Sigmoid colon (tissue), 7 donors: ENCODE results near the gene SGCD. TPM values are rescaled to one million over a fixed set of nuclear protein-coding genes. Genes with fewer than 3 reads are reported as not detected.

Source experiments
- DNase-seq: peaks from one replicate; pipeline ENCODE4 v3.0.0-alpha.2; 2019
- H3K27ac ChIP-seq, 4 donors: fragments of 200-600 bp; sonication (generic); one replicate each; pipeline ENCODE4 v1.5.1; 2016 to 2019; ENCODE audit warnings: mild to moderate bottlenecking in 1 of 4
- H3K27me3 ChIP-seq, 3 donors: fragments of 200-600 bp; sonication (generic); one replicate each; pipeline ENCODE4 v1.5.1; 2019; ENCODE audit warnings: mild to moderate bottlenecking in 1 of 3
- H3K36me3 ChIP-seq, 4 donors: fragments of 200-600 bp; sonication (generic); one replicate each; pipeline ENCODE4 v1.5.1; 2016 to 2019
- H3K4me1 ChIP-seq, 4 donors: fragments of 200-600 bp; sonication (generic); one replicate each; pipeline ENCODE4 v1.5.1; 2017 to 2019
- H3K4me3 ChIP-seq, 4 donors: fragments of 200-600 bp; sonication (generic); one replicate each; pipeline ENCODE4 v1.5.1; 2017 to 2019; ENCODE audit warnings: mild to moderate bottlenecking in 2 of 4, moderate library complexity in 1 of 4
- H3K9me3 ChIP-seq, 4 donors: fragments of 200-600 bp in 3 of 4; sonication (generic) in 3 of 4; one replicate each; pipeline versions ENCODE4 v1.5.1 to v1.6.1; 2013 to 2019
- EP300 ChIP-seq, 4 donors: sonication (generic); formaldehyde crosslinking; IDR thresholded peaks; one replicate each; pipeline ENCODE4 v1.6.1; 2017; ENCODE audit warnings: antibody characterized with exemption in 4 of 4
- POLR2A ChIP-seq, 2 donors: fragments of 450-650 bp; IDR thresholded peaks; one replicate each; pipeline ENCODE4 v1.6.1; 2016; ENCODE audit warnings: antibody characterized with exemption in 2 of 2, mild to moderate bottlenecking in 2 of 2, moderate library complexity in 2 of 2
- POLR2AphosphoS5 ChIP-seq, 4 donors: sonication (generic); formaldehyde crosslinking; IDR thresholded peaks; one replicate each; pipeline ENCODE4 v1.6.1; 2017; ENCODE audit warnings: antibody characterized with exemption in 4 of 4
- WGBS, 2 donors: extraction: QIAGEN DNeasy Blood & Tissue Kit; methylation state at CpG; one replicate each; pipeline ENCODE4 v1.1.7; 2013; 5-methylcytosine and 5-hydroxymethylcytosine counted together
- intact Hi-C: fragments of 100-400 bp; cut with DNase I; formaldehyde crosslinking; loops from one replicate; pipeline ENCODE4 v1.15.1; 2023
- polyA plus RNA-seq, 3 donors: library from polyadenylated mRNA; stranded (reverse); fragments of 200-250 nt; gene quantifications; one replicate each; pipeline ENCODE4 v1.2.3, GENCODE V29; 2013
- total RNA-seq, 4 donors: library from RNA; depleted of rRNA; stranded (reverse); fragments of >200 nt; gene quantifications; one replicate each; pipeline ENCODE4 v1.1.0, GENCODE V29; 2016
- TF ChIP-seq, protein P1 (sequence below), 4 experiments: fragments of 450-650 bp in 3 of 4; fragments of 200-600 bp in 1 of 4; IDR thresholded peaks; one replicate each; pipeline ENCODE4 v1.5.1; 2016 to 2019; ENCODE audit warnings: antibody characterized with exemption in 4 of 4, mild to moderate bottlenecking in 3 of 4, moderate library complexity in 2 of 4
- donor health status: healthy with polysubstance abuse.
- donor health status: Bipolar disorder and iron deficiency.
- donor health status: healthy.

SGCD gene
- total and polyA plus RNA-seq, 7 donors = under 0.01 to 34.3 (median 8.2) TPM

DNA sequence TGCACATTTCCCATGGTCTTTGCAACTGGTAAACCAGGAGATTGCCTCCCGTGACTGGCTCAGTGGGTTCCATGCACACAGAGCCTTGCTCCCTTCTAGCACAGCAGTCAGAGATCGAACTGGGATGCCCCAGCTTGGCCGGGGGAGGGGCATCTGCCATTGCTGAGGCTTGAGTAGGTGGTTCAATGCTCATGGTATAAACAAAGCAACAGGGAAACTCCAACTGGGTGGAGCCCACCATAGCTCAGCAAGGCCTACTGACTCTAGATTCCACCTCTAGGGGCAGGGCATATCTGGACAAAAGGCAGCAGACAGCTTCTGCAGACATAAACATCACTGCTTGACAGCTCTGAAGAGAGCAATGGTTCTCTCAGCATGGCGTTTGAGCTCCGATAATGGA, 456.1 kb downstream of the SGCD start:
- Histone ChIP-seq H3K36me3 (no peaks in the 10 kb centered on the region), H3K4me1 (no peaks in the 10 kb centered on the region), H3K4me3 (no peak overlapping the region), H3K27ac (no peak overlapping the region), H3K9me3 (no peaks in the 10 kb centered on the region), H3K27me3 (no peaks in the 10 kb centered on the region)
- no peak for TF ChIP-seq EP300 (IDR thresholded peaks at IDR 0.05)
- no peak for TF ChIP-seq POLR2A (IDR thresholded peaks at IDR 0.05)
- TF ChIP-seq, protein P1, sequence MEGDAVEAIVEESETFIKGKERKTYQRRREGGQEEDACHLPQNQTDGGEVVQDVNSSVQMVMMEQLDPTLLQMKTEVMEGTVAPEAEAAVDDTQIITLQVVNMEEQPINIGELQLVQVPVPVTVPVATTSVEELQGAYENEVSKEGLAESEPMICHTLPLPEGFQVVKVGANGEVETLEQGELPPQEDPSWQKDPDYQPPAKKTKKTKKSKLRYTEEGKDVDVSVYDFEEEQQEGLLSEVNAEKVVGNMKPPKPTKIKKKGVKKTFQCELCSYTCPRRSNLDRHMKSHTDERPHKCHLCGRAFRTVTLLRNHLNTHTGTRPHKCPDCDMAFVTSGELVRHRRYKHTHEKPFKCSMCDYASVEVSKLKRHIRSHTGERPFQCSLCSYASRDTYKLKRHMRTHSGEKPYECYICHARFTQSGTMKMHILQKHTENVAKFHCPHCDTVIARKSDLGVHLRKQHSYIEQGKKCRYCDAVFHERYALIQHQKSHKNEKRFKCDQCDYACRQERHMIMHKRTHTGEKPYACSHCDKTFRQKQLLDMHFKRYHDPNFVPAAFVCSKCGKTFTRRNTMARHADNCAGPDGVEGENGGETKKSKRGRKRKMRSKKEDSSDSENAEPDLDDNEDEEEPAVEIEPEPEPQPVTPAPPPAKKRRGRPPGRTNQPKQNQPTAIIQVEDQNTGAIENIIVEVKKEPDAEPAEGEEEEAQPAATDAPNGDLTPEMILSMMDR (IDR thresholded peaks at IDR 0.05) = no peak
- no peak for TF ChIP-seq POLR2AphosphoS5 (IDR thresholded peaks at IDR 0.05)
- DNase-seq = no peak
- intact Hi-C loops = no loop called here
- WGBS, 2 donors = 92 to 95% methylated on average over 5 of the region's 5 CpGs

DNA sequence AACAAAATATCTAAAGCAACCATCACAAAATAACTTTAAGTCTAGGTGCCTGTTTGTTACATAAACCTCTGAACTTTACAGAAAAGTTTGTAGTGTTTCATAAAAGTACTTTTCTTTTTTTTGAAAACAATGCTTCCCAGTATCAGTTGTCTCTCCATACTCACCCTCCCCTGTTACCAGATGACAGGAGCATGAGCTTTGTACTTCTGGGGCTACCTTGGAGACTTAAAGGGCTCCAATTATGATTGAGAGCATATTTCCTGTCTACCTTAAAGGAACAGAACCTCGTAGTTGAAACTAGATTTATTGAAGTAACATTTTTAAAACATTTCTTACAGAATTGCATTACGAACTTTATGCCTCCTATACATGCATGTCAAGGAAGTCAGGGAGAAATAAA, 467.7 kb downstream of the SGCD start:
- no peaks in the 10 kb centered on the region for H3K36me3 ChIP-seq
- TF ChIP-seq POLR2A (IDR thresholded peaks at IDR 0.05) (no peak), EP300 (IDR thresholded peaks at IDR 0.05) (no peak), POLR2AphosphoS5 (IDR thresholded peaks at IDR 0.05) (no peak)
- TF ChIP-seq, protein P1 (IDR thresholded peaks at IDR 0.05) = no peak
- intact Hi-C loops = no loop called here
- no peak overlapping the region for H3K4me3 ChIP-seq
- no peaks in the 10 kb centered on the region for H3K9me3 ChIP-seq
- H3K27ac ChIP-seq = no peak overlapping the region
- no peaks in the 10 kb centered on the region for H3K27me3 ChIP-seq
- WGBS, 2 donors = 26 to 52% methylated on average over 2 of the region's 2 CpGs
- no peaks in the 10 kb centered on the region for H3K4me1 ChIP-seq
- DNase-seq = no peak

DNA sequence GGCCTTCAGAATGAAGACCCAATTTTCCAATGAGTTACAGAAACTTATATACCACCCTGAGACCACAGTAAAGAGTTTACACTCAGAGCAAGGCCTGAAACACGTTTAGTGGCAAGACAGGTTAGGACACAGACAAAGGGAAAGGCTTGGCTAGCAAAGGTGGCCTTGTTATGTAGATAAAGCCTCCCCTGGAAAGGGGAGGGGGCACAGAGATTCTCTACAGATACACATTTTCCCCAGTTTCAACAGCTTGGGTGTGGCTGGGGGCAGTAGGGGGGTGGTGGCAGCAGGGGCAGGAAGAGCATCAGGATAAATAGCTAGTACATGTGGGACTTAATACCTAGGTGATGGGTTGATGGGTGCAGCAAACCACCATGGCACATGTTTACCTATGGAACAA, 471.2 kb downstream of the SGCD start:
- Histone ChIP-seq H3K36me3 (no peaks in the 10 kb centered on the region), H3K27me3 (no peaks in the 10 kb centered on the region), H3K4me1 (no peaks in the 10 kb centered on the region), H3K4me3 (no peak overlapping the region), H3K9me3 (no peaks in the 10 kb centered on the region), H3K27ac (no peak overlapping the region)
- intact Hi-C loops = no loop called here
- no peak for DNase-seq
- 62 to 67% methylated on average over 1 of the region's 1 CpG for WGBS, 2 donors
- TF ChIP-seq EP300 (IDR thresholded peaks at IDR 0.05) = no peak
- TF ChIP-seq, protein P1 (IDR thresholded peaks at IDR 0.05) = no peak
- no peak for TF ChIP-seq POLR2AphosphoS5 (IDR thresholded peaks at IDR 0.05)
- TF ChIP-seq POLR2A (IDR thresholded peaks at IDR 0.05) = no peak

DNA sequence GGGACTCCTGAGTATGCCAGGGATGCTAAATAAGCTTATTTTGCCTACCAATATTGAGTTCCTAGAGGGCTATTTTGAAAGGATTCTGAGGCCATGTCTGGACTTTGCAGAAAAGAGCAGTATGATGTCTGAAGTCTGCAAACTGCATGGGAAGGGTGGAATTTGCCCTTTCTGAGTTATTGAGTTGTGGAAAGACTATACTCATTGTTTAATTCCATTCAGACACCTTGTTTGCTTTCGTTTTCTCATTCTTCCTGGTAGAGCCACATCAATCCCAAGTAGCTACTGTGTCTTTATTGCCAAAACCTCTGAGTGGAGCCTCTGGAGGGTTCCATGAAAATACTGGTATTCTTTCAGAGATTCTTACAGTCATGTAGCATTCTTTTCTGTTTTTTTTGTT, 472.2 kb downstream of the SGCD start:
- intact Hi-C loops = no loop called here
- Histone ChIP-seq H3K4me1 (no peaks in the 10 kb centered on the region), H3K9me3 (no peaks in the 10 kb centered on the region), H3K27me3 (no peaks in the 10 kb centered on the region), H3K36me3 (no peaks in the 10 kb centered on the region), H3K4me3 (no peak overlapping the region), H3K27ac (no peak overlapping the region)
- WGBS, 2 donors = 15 to 52% methylated on average over 1 of the region's 1 CpG
- no peak for DNase-seq
- TF ChIP-seq POLR2AphosphoS5 (IDR thresholded peaks at IDR 0.05) = no peak

DNA sequence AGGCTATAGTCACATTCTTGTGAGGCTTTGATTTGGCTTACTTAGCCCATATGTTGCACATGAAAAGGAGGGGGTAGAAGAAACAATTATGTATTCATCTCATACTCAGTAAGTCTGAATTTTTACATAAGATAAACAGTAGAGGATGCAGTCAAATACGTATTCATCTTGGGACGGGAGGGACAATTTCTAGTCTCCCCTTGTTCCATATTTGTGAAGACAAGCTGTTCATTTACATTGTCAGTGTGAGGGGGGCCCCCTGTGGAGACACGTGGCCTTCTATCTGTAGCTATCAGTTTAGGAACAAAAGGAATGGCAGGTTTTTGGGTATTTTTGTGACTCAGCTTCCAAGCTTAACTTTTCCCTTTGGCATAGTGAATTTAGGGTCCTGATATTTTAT, 474.0 kb downstream of the SGCD start:
- WGBS, 2 donors = 60 to 84% methylated on average over 3 of the region's 3 CpGs
- no peaks in the 10 kb centered on the region for H3K4me1 ChIP-seq
- DNase-seq = no peak
- no peak overlapping the region for H3K27ac ChIP-seq
- H3K4me3 ChIP-seq = no peak overlapping the region
- H3K27me3 ChIP-seq = no peaks in the 10 kb centered on the region
- TF ChIP-seq POLR2AphosphoS5 (IDR thresholded peaks at IDR 0.05) = no peak
- TF ChIP-seq, protein P1 (IDR thresholded peaks at IDR 0.05) = no peak
- no peak for TF ChIP-seq EP300 (IDR thresholded peaks at IDR 0.05)
- no peak for TF ChIP-seq POLR2A (IDR thresholded peaks at IDR 0.05)
- no peaks in the 10 kb centered on the region for H3K36me3 ChIP-seq
- intact Hi-C loops = no loop called here
- no peaks in the 10 kb centered on the region for H3K9me3 ChIP-seq
